Endodermal cell (in vitro differentiated cells): Measurements from ENCODE around the gene F5. TPM values are rescaled to one million over a fixed set of nuclear protein-coding genes. Genes with fewer than 3 reads are reported as not detected.

Source experiments
- DNase-seq: peaks from one replicate; pipeline ENCODE4 v3.0.0-alpha.2; 2017
- H3K27ac ChIP-seq: 2 replicates; pipeline ENCODE4 v1.5.1; 2013; ENCODE audit warnings: mild to moderate bottlenecking, low read depth, low read length, moderate library complexity
- H3K27me3 ChIP-seq: 2 replicates; pipeline ENCODE4 v1.6.1; 2013; ENCODE audit warnings: mild to moderate bottlenecking, low read length, moderate library complexity; ENCODE audit not compliant: insufficient read depth, control insufficient read depth, poor library complexity, severe bottlenecking
- H3K36me3 ChIP-seq: 2 replicates; pipeline ENCODE4 v1.7.0; 2013; ENCODE audit warnings: mild to moderate bottlenecking, low read length, moderate library complexity; ENCODE audit not compliant: control insufficient read depth, insufficient read depth
- H3K4me1 ChIP-seq: one replicate; pipeline ENCODE4 v1.7.0; 2013; ENCODE audit warnings: low read length; ENCODE audit not compliant: control insufficient read depth, insufficient read depth
- H3K4me3 ChIP-seq: 2 replicates; pipeline ENCODE4 v1.5.1; 2013; ENCODE audit warnings: mild to moderate bottlenecking, low read length, moderate library complexity
- H3K9ac ChIP-seq: 2 replicates; pipeline ENCODE4 v1.6.1; 2013; ENCODE audit warnings: mild to moderate bottlenecking, low read length, moderate library complexity; ENCODE audit not compliant: poor library complexity, severe bottlenecking; ENCODE audit errors: extremely low read depth
- H3K9me3 ChIP-seq: 2 replicates; pipeline ENCODE4 v1.6.1; 2013; ENCODE audit warnings: mild to moderate bottlenecking, low read length, moderate library complexity; ENCODE audit not compliant: control insufficient read depth
- H3K27ac Mint-ChIP-seq: 2 replicates; pipeline ENCODE4 v1.8.0; 2020; ENCODE audit warnings: mixed read lengths
- H3K27me3 Mint-ChIP-seq: 2 replicates; pipeline ENCODE4 v1.8.0; 2021; ENCODE audit warnings: mild to moderate bottlenecking, mixed read lengths; ENCODE audit not compliant: insufficient read depth
- H3K36me3 Mint-ChIP-seq: 2 replicates; pipeline ENCODE4 v1.8.0; 2020; ENCODE audit warnings: low read depth, mixed read lengths
- H3K4me1 Mint-ChIP-seq: 2 replicates; pipeline ENCODE4 v1.8.0; 2020; ENCODE audit warnings: mixed read lengths
- H3K4me3 Mint-ChIP-seq: 2 replicates; pipeline ENCODE4 v1.8.0; 2020; ENCODE audit warnings: mild to moderate bottlenecking, moderate library complexity, mixed read lengths
- H3K9me3 Mint-ChIP-seq: 2 replicates; pipeline ENCODE4 v1.8.0; 2020; ENCODE audit warnings: mild to moderate bottlenecking, mixed read lengths
- WGBS, 2 experiments: methylation state at CpG; one replicate each; pipeline versions ENCODE4 v1.1.5 to v1.1.7; 2013; ENCODE audit warnings: missing lambda C conversion rate in 2 of 2, mixed read lengths in 1 of 2; ENCODE audit not compliant: insufficient coverage in 1 of 2, insufficient read length in 1 of 2; 5-methylcytosine and 5-hydroxymethylcytosine counted together
- total RNA-seq, 2 donors: library from RNA; stranded (reverse); fragmentation: NEBNext Ultra II Directional in 1 of 2; extraction: Animal tissue kit (Norgen Biotek cat#: 25700) in 1 of 2; gene quantifications; 2 replicates in 1 of 2; 3 replicates in 1 of 2; pipeline ENCODE4 v1.2.1, GENCODE V29; 2021
- TF ChIP-seq, protein P1 (sequence below): fragments of 200-600 bp; sonication (generic); conservative IDR thresholded peaks from 2 replicates; pipeline ENCODE4 v1.5.0; 2021; ENCODE audit warnings: antibody characterized with exemption, mild to moderate bottlenecking

Gene F5
- total RNA-seq, 2 donors from 2014 or later: 0.04 to 0.09 TPM

DNA sequence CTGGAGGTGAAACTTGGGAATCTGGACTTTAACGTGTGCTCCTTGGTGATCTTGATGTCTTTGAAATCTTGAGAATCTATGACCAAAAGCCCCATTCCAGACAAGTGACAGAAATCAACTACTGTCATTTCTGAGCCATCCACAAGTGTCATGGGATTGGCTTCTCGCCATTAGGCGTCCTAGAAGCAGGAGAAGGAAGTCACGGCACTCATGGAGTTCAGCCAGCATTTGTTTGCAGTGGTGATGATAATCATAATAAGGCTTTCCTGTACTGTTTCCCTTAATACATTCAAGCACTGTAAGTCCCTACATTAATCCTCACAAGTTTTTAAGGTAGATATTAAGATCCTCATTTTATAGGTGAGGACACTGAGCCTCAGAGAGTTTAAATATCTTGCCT is 11.9 kb downstream of the F5 start:
- TF ChIP-seq, protein P1, sequence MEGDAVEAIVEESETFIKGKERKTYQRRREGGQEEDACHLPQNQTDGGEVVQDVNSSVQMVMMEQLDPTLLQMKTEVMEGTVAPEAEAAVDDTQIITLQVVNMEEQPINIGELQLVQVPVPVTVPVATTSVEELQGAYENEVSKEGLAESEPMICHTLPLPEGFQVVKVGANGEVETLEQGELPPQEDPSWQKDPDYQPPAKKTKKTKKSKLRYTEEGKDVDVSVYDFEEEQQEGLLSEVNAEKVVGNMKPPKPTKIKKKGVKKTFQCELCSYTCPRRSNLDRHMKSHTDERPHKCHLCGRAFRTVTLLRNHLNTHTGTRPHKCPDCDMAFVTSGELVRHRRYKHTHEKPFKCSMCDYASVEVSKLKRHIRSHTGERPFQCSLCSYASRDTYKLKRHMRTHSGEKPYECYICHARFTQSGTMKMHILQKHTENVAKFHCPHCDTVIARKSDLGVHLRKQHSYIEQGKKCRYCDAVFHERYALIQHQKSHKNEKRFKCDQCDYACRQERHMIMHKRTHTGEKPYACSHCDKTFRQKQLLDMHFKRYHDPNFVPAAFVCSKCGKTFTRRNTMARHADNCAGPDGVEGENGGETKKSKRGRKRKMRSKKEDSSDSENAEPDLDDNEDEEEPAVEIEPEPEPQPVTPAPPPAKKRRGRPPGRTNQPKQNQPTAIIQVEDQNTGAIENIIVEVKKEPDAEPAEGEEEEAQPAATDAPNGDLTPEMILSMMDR: no peak
- no peaks in the 10 kb centered on the region for H3K36me3 ChIP-seq
- Mint-ChIP-seq H3K4me3 (no peak overlapping the region), H3K4me1 (peaks cover 23% of the 10 kb centered on the region), H3K27ac (no peak overlapping the region), H3K36me3 (no peaks in the 10 kb centered on the region), H3K27me3 (peaks cover 7% of the 10 kb centered on the region), H3K9me3 (no peaks in the 10 kb centered on the region)
- H3K9me3 ChIP-seq: no peaks in the 10 kb centered on the region
- no peak overlapping the region for H3K9ac ChIP-seq
- no peak overlapping the region for H3K27ac ChIP-seq
- H3K4me1 ChIP-seq: peaks cover 8% of the 10 kb centered on the region
- H3K27me3 ChIP-seq: peaks cover 5% of the 10 kb centered on the region
- H3K4me3 ChIP-seq: no peak overlapping the region
- DNase-seq: no peak
- WGBS, 2 experiments: 94 to 95% methylated on average over 3 to 4 of the region's 4 CpGs

DNA sequence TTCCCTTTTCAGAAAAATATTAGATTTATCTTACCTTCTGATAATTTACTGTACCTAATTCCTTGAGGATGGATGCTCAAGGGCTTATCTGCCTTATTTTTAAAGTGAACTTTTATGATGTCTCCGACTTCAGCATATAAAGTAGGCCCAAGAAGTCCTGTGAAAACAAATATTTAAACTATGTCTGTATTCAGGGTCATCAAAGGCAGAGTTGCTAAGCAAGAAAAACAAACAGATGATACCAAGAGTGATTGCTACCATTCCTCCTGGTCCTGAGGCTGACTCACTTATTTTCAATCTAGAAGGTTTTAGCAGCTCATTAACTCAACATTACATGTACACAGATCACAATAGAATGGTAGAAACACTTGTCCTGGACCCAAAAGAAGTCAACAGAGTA is 14.1 kb downstream of the F5 start:
- Histone ChIP-seq H3K36me3 (no peaks in the 10 kb centered on the region), H3K4me1 (peaks cover 8% of the 10 kb centered on the region), H3K9ac (no peak overlapping the region), H3K9me3 (no peaks in the 10 kb centered on the region), H3K4me3 (no peak overlapping the region), H3K27me3 (peaks cover 24% of the 10 kb centered on the region), H3K27ac (no peak overlapping the region)
- Mint-ChIP-seq H3K27ac (no peak overlapping the region), H3K4me1 (peaks cover 24% of the 10 kb centered on the region), H3K27me3 (peaks cover 7% of the 10 kb centered on the region), H3K9me3 (no peaks in the 10 kb centered on the region), H3K36me3 (no peaks in the 10 kb centered on the region), H3K4me3 (no peak overlapping the region)
- TF ChIP-seq, protein P1: no peak
- no peak for DNase-seq
- 63 to 88% methylated on average over 1 of the region's 1 CpG for WGBS, 2 experiments

DNA sequence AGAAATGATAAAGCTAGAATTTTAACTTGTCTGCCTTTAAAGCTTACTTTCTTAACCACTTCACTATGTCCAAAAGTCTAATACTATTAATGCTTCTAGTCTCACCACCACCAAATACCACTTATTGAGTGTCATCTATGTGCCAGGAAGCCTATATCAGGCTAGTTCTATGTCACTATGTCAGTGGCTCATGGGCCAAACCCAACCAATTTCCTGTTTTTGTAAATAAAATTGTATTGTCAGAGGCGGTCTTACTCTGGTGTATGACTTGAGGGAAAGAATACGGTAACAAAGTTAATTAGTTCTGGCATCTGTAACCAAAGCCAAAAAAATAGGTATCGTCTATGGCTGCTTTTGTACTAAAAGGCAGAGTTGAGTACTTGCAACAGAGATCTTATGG is 14.8 kb downstream of the F5 start:
- Histone ChIP-seq H3K36me3 (no peaks in the 10 kb centered on the region), H3K27me3 (peaks cover 24% of the 10 kb centered on the region), H3K9me3 (no peaks in the 10 kb centered on the region), H3K4me3 (no peak overlapping the region), H3K27ac (no peak overlapping the region), H3K9ac (no peak overlapping the region), H3K4me1 (peaks cover 8% of the 10 kb centered on the region)
- no peak overlapping the region for H3K4me3 Mint-ChIP-seq
- H3K4me1 Mint-ChIP-seq: peaks cover 24% of the 10 kb centered on the region
- peaks cover 7% of the 10 kb centered on the region for H3K27me3 Mint-ChIP-seq
- no peak for DNase-seq
- no peaks in the 10 kb centered on the region for H3K9me3 Mint-ChIP-seq
- TF ChIP-seq, protein P1: no peak
- 89 to 93% methylated on average over 3 of the region's 3 CpGs for WGBS, 2 experiments
- no peaks in the 10 kb centered on the region for H3K36me3 Mint-ChIP-seq
- H3K27ac Mint-ChIP-seq: no peak overlapping the region
